IPS DF 6.9 (cell line): ENCODE results near the gene GTF3C1.
"Not testable (repeated sequence)": the region's sequence is repeated elsewhere in the genome, so short reads cannot be mapped to it uniquely, and the experiment has no call there.

Experiments used
- DNase-seq: peaks from one replicate; pipeline ENCODE4 v3.0.0-alpha.2; 2013; ENCODE audit warnings: low read depth, low spot score
- H3K27ac ChIP-seq: one replicate; pipeline ENCODE4 v1.5.1; 2013; ENCODE audit warnings: low read length, control low read depth
- H3K27me3 ChIP-seq: 2 replicates; pipeline ENCODE4 v1.6.1; 2013; ENCODE audit warnings: mild to moderate bottlenecking, low read length; ENCODE audit not compliant: control insufficient read depth, insufficient read depth
- H3K36me3 ChIP-seq: 2 replicates; pipeline ENCODE4 v1.6.1; 2013; ENCODE audit warnings: low read length; ENCODE audit not compliant: control insufficient read depth, insufficient read depth
- H3K4me1 ChIP-seq: 2 replicates; pipeline ENCODE4 v1.6.1; 2013; ENCODE audit warnings: low read length; ENCODE audit not compliant: control insufficient read depth, insufficient read depth
- H3K4me3 ChIP-seq: 2 replicates; pipeline ENCODE4 v1.5.1; 2013; ENCODE audit warnings: mild to moderate bottlenecking, low read length
- H3K9me3 ChIP-seq: 2 replicates; pipeline ENCODE4 v1.6.1; 2013; ENCODE audit warnings: low read length, inconsistent platforms; ENCODE audit not compliant: control insufficient read depth, insufficient read depth
- WGBS: extraction: QIAGEN DNeasy Blood & Tissue Kit; methylation state at CpG from one replicate; pipeline ENCODE4 v1.1.7; 2013; ENCODE audit warnings: mixed read lengths, missing lambda C conversion rate; ENCODE audit not compliant: insufficient read length, insufficient coverage; 5-methylcytosine and 5-hydroxymethylcytosine counted together

The GTF3C1 gene

GRCh38 chr16:27434141-27435051 is 115.3 kb downstream of the GTF3C1 start:
- H3K36me3 ChIP-seq = 0 out of 2 replicates have a peak, but pooled peaks cover 2% of the 10 kb centered on the region
- H3K27ac ChIP-seq = no peak overlapping the region
- no CpG with 5 or more reads among the region's 16 CpGs for WGBS

GRCh38 chr16:27433636-27434035 is 116.1 kb downstream of the GTF3C1 start:
- Histone ChIP-seq H3K4me3 (no peak overlapping the region), H3K27me3 (no peaks in the 10 kb centered on the region), H3K4me1 (no peaks in the 10 kb centered on the region), H3K36me3 (no peaks in the 10 kb centered on the region), H3K9me3 (no peaks in the 10 kb centered on the region), H3K27ac (no peak overlapping the region)
- DNase-seq = no peak
- WGBS = no CpG with 5 or more reads among the region's 8 CpGs

More at GRCh38 chr16:27434141-27435051, 115.3 kb downstream of the GTF3C1 start:
- Histone ChIP-seq H3K4me1 (peaks cover 2% of the 10 kb centered on the region; the same call in 1 of the 2 replicates), H3K9me3 (no peaks in the 10 kb centered on the region), H3K4me3 (no peak overlapping the region), H3K27me3 (no peaks in the 10 kb centered on the region)
- DNase-seq = no peak

- H3K27me3 ChIP-seq, H3K4me3 ChIP-seq, H3K36me3 ChIP-seq, H3K27ac ChIP-seq, H3K9me3 ChIP-seq, H3K4me1 ChIP-seq, DNase-seq: not testable (repeated sequence)
- WGBS = no CpG with 5 or more reads among the region's 5 CpGs
Measured at GRCh38 chr16:27433191-27433590, 116.5 kb downstream of the GTF3C1 start.

GRCh38 chr16:27432558-27432957 is 117.2 kb downstream of the GTF3C1 start:
- no CpG with 5 or more reads among the region's 6 CpGs for WGBS
- Histone ChIP-seq H3K27me3 (no peaks in the 10 kb centered on the region), H3K9me3 (no peaks in the 10 kb centered on the region), H3K27ac (no peak overlapping the region), H3K4me3 (no peak overlapping the region), H3K4me1 (no peaks in the 10 kb centered on the region), H3K36me3 (no peaks in the 10 kb centered on the region)
- no peak for DNase-seq

- Histone ChIP-seq H3K36me3 (no peaks in the 10 kb centered on the region), H3K4me3 (no peak overlapping the region), H3K9me3 (no peaks in the 10 kb centered on the region), H3K4me1 (no peaks in the 10 kb centered on the region), H3K27ac (no peak overlapping the region), H3K27me3 (no peaks in the 10 kb centered on the region)
- no peak for DNase-seq
- WGBS = no CpG with 5 or more reads among the region's 15 CpGs
Measured at GRCh38 chr16:27431773-27432532, 117.8 kb downstream of the GTF3C1 start.

- Histone ChIP-seq H3K4me3 (no peak overlapping the region), H3K4me1 (no peaks in the 10 kb centered on the region), H3K9me3 (no peaks in the 10 kb centered on the region), H3K27ac (no peak overlapping the region), H3K36me3 (no peaks in the 10 kb centered on the region), H3K27me3 (no peaks in the 10 kb centered on the region)
- no CpG with 5 or more reads among the region's 10 CpGs for WGBS
- DNase-seq = no peak
Measured at GRCh38 chr16:27430923-27431484, 118.7 kb downstream of the GTF3C1 start.

GRCh38 chr16:27430512-27430911 is 119.2 kb downstream of the GTF3C1 start:
- Histone ChIP-seq H3K4me3 (no peak overlapping the region), H3K4me1 (no peaks in the 10 kb centered on the region), H3K27ac (no peak overlapping the region), H3K9me3 (no peaks in the 10 kb centered on the region), H3K36me3 (no peaks in the 10 kb centered on the region), H3K27me3 (no peaks in the 10 kb centered on the region)
- no peak for DNase-seq
- WGBS = no CpG with 5 or more reads among the region's 7 CpGs

GRCh38 chr16:27429981-27430441 is 119.7 kb downstream of the GTF3C1 start:
- no peak for DNase-seq
- H3K4me1 ChIP-seq = no peaks in the 10 kb centered on the region
- no peaks in the 10 kb centered on the region for H3K36me3 ChIP-seq
- no peak overlapping the region for H3K4me3 ChIP-seq
- H3K9me3 ChIP-seq = no peaks in the 10 kb centered on the region
- H3K27ac ChIP-seq = no peak overlapping the region
- WGBS = no CpG with 5 or more reads among the region's 16 CpGs
- no peaks in the 10 kb centered on the region for H3K27me3 ChIP-seq

- Histone ChIP-seq H3K36me3 (no peaks in the 10 kb centered on the region), H3K27ac (no peak overlapping the region), H3K4me1 (no peaks in the 10 kb centered on the region), H3K9me3 (no peaks in the 10 kb centered on the region), H3K4me3 (no peak overlapping the region), H3K27me3 (no peaks in the 10 kb centered on the region)
- no peak for DNase-seq
- WGBS = no CpG with 5 or more reads among the region's 11 CpGs
Measured at GRCh38 chr16:27429330-27429871, 120.3 kb downstream of the GTF3C1 start.
